Panc1 (cell line): ENCODE data around the gene ZNF500.

ENCODE experiments used
- CTCF ChIP-seq: fragments of 450-650 bp; IDR thresholded peaks from 2 replicates; pipeline ENCODE4 v1.5.1; 2017; ENCODE audit warnings: mild to moderate bottlenecking
- SIN3A ChIP-seq: IDR thresholded peaks from 2 replicates; pipeline ENCODE4 v1.6.1; 2012; ENCODE audit warnings: low read depth, mild to moderate bottlenecking, low read length, moderate library complexity, borderline replicate concordance; ENCODE audit not compliant: insufficient read depth

- no peak for TF ChIP-seq SIN3A
- TF ChIP-seq CTCF = no peak
Measured at GRCh38 chr16:4700997-4701743, 65.8 kb downstream of the ZNF500 start.
